Fibroblast of skin of right quadriceps (primary cell): ENCODE measurements around the gene WSB2.
"Not testable (repeated sequence)": the region's sequence is repeated elsewhere in the genome, so short reads cannot be mapped to it uniquely, and the experiment has no call there.

Experiments used
- DNase-seq: peaks from one replicate; pipeline ENCODE4 v3.0.0-alpha.2; 2013

The WSB2 gene

GRCh38 chr12:118061011-118061872 lies at the start of gene WSB2:
WSB2 (minus strand) TSS chr12:118061179; CDS start chr12:118061048, 131 bp downstream.
- peak; percentile 69 for DNase-seq

DNA sequence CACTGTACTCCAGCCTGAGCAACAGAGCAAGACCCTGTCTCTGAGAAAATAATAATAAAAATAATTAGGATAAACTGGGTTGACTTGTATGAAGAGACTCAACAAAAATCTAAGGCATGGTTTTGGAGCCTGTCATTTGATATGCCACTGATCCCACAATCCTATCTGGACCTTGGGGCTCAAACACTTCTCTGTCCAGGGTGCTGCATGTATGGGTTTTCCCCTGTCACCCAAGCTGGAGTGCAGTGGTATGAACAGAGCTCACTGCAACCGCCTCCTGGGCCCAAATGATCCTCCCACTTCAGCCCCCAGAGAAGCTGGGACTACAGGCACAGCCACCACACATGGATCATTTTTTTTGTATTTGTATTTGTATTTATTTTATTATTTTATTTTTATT lies 48.1 kb upstream of the WSB2 start:
- DNase-seq, result no peak

DNA sequence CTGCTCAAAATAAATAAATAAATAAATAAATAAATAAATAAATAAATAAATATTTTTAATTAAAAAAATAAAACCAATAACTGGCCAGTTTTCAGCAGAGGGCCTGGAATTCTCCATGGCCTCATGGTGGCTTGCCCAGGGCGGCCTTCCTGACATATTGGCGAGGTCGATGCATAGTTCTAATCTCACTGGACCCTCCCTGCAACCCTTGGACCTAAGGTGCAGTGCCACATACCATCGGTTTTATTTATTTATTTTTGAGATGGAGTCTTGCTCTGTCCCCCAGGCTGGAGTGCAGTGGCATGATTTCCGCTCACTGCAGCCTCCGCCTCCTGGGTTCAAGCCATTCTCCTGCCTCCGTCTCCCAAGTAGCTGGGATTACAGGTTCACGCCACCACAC lies 46.7 kb upstream of the WSB2 start:
- no peak for DNase-seq

- no peak for DNase-seq
These were observed 46.0 kb upstream of the WSB2 start for GRCh38 chr12:118107011-118107410.

DNA sequence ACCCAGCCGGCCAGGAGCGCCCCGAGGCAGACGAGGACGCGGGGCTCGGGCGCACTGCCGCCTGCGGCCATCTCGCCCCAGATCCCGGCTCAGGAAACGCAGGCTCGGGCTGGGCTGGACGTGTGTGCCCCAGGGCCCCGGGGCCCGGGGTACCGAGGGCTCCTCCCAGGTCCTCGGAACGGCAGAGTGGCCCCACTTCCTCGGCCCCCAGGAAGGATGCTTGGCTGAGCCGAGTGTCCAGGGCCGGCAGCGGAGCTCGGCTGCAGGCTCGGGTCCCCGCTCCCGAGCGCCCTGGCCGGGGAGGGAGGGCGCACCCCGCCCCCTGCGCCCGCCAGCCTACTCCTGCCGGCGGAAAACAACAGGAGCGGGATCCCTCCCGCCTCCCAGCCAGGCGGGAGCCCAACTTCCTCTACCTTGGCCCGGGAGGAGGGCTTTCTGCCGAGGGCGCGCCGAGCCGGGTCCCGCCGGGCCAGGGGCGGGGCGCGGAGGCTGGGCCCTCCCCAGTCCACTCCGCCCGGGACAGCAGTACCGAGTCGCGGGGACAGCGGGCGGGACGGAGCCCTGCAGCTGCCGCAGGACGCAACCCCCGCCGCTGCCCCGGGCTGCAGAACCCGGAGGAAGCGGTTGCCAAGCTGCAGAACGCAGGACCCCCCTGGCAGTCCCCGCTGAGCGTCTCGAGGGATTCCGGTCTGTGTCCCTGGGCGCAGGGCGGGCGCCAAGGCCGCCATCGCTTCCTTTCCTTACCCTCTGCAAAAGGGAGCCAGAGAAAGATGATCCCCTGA lies 42.8 kb upstream of the WSB2 start, which contains the start of gene VSIG10:
TSS of gene VSIG10 (minus strand) at position 411 of the 782 bp plus-strand sequence. CDS start at position 71, 340 bp downstream.
- peak; percentile 65 for DNase-seq

DNA sequence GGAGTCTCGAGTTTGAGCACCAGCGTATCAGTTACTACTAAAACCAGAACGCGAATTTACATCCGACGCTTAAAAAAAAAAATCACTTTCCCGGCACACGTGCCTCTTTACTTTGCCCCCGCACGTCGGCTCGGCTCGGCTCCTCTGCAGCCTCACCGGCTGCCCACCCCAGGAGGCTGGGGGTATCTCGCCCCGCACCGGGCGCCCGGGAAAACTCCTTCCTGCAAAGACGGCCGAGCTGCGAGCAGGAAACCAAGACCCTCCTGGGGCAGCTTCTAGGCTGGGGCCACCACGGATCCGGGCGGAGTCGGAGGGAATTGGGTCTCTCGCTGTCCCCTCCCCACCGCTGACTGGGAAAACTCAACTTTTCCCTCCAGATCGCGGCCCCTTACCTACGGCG lies 42.2 kb upstream of the WSB2 start:
- DNase-seq, result no peak

GRCh38 chr12:118102609-118103008 lies 41.6 kb upstream of the WSB2 start:
- DNase-seq, result no peak

DNA sequence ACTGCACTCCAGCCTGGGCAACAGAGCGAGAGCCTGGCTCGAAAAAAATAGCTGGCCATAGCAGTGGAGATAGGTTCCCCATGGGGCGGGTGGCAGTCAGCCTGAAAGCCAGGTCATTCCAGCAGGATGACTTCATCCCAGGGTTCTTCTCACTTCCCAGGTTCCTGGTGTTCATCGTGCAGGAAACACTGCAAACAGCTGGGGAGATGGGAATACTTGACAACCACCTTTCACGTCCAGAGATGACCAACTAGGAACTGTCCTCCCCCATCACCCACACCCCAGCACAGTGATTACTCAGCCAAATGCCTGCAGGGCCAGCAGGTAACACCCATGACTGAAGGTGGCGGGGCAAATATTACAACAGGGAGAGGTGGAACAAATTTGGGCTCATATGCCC lies 41.1 kb upstream of the WSB2 start:
- DNase-seq, result no peak

GRCh38 chr12:118101051-118101450 lies 40.1 kb upstream of the WSB2 start:
- DNase-seq, result no peak

- no peak for DNase-seq
These were observed 38.1 kb upstream of the WSB2 start for GRCh38 chr12:118098911-118099671.

DNA sequence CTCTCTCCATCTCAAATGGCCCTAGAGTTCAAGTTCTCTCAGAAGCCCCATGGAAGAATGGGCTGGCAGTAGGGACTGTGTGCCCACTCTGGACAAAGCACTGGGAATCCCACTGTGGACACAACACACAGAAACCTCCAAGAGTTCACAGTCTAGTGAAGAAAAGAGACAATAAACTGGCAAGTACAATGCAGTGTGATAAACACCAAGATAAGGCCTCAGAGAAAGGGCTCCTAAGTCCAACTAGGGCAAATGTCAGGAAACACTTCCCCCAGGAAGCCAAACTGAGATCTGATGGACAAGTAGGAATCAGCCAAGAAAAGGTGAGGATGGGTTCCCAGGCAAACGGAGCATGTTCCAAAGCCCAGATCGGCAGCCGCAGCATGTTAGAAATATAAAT lies 37.4 kb upstream of the WSB2 start:
- DNase-seq, result no peak

DNA sequence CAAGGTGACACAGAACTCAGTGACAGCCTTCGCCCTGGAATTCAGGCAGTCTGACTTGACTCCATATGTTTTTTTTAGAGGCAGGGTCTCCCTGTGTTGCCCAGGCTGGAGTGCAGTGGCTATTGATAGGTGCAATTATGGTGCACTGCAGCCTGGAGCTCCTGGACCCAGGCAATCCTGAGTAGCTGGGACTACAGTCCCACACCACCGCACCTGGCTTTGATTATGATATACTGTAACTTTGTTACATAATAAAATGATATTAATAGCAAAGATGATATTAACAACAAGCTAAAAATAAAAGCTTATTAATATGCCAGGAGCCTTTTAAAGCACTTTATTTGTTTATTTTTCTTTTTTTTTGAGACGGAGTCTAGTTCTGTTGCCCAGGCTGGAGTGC lies 33.1 kb upstream of the WSB2 start:
- DNase-seq, result no peak

- DNase-seq, result no peak
These were observed 28.8 kb upstream of the WSB2 start for GRCh38 chr12:118089782-118090181.

GRCh38 chr12:118082161-118082560 lies 21.2 kb upstream of the WSB2 start:
- DNase-seq, result no peak

DNA sequence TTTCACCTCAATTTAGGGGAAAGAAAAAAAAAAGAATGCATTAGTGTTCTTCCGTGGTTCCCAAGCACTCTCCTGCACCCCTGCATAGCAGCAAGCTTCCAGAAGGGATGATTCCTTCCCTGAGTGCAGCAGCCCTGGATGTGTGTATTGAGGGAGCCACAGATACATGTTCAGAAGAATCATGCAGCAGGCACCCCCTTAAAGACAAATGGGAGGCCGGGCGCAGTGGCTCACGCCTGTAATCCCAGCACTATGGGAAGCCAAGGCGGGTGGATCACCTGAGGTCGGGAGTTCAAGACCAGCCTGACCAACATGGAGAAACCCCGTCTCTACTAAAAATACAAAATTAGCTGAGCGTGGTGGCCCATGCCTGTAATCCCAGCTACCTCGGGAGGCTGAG lies 20.5 kb upstream of the WSB2 start:
- not testable (repeated sequence) for DNase-seq

GRCh38 chr12:118073768-118074167 lies 12.8 kb upstream of the WSB2 start:
- DNase-seq, result no peak

DNA sequence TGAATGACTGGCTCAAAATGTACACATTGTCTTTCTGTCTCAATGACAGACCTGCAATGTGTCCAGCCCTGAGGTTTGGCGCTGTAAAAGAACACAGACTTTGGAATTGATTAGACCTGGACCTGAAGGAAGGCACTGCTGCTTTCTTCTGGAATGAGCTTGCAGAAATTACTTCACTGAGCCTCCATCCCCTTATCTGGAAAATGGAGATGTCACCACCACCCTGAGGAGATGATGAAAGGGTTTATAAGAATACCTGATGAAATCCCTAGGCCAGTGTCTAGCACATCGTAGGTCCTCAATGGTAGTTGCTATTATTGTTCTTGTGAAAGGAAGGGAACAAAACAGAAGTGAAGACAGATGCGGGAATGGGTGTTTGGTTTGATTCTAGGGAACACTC lies 9.7 kb upstream of the WSB2 start:
- DNase-seq, result no peak

DNA sequence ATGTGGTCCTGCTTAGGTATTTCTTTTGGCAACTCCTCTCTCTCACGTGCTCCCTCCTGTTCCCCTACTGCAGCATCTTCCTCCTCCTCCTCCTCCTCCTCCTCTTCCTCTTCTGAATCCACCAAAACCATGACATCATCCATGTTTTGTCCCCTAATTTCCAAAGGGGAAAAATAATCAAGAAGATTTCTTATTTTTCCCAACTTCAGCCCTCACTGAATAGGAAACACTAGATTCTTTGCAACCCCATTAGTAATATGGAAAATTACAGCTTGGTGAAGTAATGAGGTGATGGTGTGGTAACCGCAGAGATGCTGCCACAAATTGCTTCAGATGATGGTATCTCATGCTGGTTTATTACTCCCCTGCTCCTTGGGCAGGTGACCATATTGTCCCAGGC lies 7.5 kb upstream of the WSB2 start:
- no peak for DNase-seq

DNA sequence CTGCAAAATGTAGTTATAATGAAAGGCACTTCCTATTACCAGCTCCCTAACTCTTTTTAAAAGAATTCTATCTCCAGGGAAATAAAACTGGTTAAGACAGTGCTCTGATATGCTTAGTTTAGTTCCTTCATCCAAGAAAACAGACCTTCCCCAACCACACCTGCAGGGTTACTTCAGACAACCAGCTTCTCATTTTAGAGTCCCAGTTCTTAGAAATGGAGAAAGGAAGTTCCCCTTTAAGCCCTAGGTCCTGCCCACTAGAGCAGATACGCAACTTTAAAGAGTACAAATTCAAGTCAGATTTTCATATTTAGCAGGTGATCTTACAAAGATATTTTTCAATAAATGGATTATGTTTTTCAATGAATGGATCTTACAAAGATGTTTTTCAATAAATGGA lies 4.4 kb upstream of the WSB2 start:
- DNase-seq, result no peak

- no peak for DNase-seq
These were observed 3.6 kb upstream of the WSB2 start for GRCh38 chr12:118064608-118065007.

DNA sequence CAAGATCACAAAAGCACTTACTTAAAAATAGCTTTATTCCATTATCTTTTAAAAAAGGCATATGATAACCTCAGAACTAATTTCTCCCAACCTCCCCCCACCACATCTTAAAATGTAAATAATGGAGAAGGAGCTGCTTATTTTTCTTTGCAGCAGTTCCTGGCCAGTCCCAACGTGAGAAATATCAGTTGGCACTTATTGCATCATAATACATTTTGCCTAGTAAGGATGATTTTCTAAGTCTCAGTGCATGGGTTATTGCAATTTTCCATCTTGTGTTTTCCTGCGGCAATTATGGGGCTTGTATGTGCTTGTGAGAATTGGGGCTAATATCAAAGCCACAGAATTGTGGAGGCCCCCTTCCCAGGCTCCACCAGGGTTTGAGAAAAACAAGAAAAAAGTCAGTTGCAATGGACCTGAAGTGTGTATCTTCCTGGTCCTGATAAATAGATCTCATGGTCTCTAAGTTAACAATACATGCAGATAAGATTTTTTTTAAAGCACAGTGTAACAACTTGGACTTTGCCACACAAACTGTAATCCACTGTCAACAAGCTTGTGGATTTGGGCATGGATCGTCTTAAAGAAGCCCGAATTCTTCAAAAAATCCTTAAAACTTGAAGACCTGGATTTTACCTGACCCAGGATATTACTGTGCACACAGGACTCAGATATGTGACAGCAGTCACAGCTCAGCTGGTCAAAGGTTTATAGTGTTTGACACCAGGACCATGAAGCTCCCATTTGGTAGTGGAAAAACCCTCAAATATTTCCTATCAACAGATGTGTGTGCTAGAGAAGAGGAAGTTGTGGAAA lies 2.8 kb upstream of the WSB2 start:
- peak; percentile 14 for DNase-seq
